ENCODE measurements around the gene ZMYND8. TPM values are rescaled to one million over a fixed set of nuclear protein-coding genes. Genes with fewer than 3 reads are reported as not detected.
"Not testable (repeated sequence)": the region's sequence is repeated elsewhere in the genome, so short reads cannot be mapped to it uniquely, and the experiment has no call there.

ZMYND8 gene
- total and polyA plus RNA-seq, 2 of the 8 experiments (the other 6 are each of a cell fraction or from before 2014, with no cell fraction given) = 50.5 to 163 TPM

GRCh38 chr20:47205577-47206123 is 150.8 kb downstream of the ZMYND8 start (continued):
- TF ChIP-seq SUZ12 (IDR thresholded peaks at IDR 0.05; ENCODE audit: low read length) (no peak), SP2 (IDR thresholded peaks at IDR 0.05; ENCODE audit: low read length) (no peak), RFX5 (IDR thresholded peaks at IDR 0.05; ENCODE audit: borderline replicate concordance, low read depth, low read length) (no peak)

- H3K4me2 ChIP-seq (ENCODE audit: insufficient read depth in 1 of 2, low read depth in 2 of 2, low read length in 2 of 2); H3K79me1 ChIP-seq (ENCODE audit: low read depth, low read length); H2BK12ac ChIP-seq (ENCODE audit: low read depth, low read length); H2AFZ ChIP-seq (ENCODE audit: low read length); H3K27me3 ChIP-seq (replicated peaks in 1 of 4; ENCODE audit: control insufficient read depth in 3 of 4, extremely low read depth in 1 of 4, insufficient read depth in 3 of 4, low read length in 3 of 4); H4K5ac ChIP-seq (ENCODE audit: insufficient read length, low read depth, low read length); H4K91ac ChIP-seq (replicated peaks; ENCODE audit: insufficient read length, low read length); H3K18ac ChIP-seq (ENCODE audit: extremely low read depth, low read length); H3K23me2 ChIP-seq (ENCODE audit: low read depth, low read length); H2BK15ac ChIP-seq (ENCODE audit: low read length); H3K9ac ChIP-seq (replicated peaks in 1 of 4; ENCODE audit: extremely low read depth in 1 of 4, low read depth in 3 of 4, low read length in 3 of 4); H2AK5ac ChIP-seq (ENCODE audit: low read depth, low read length); H3K27ac ChIP-seq (ENCODE audit: low read depth, low read length); H3K4ac ChIP-seq (replicated peaks; ENCODE audit: insufficient read length, low read depth, low read length); H2BK20ac ChIP-seq (ENCODE audit: low read length); H4K20me1 ChIP-seq (replicated peaks in 1 of 2; ENCODE audit: control insufficient read depth in 1 of 2, insufficient read depth in 2 of 2, low read length in 2 of 2); H2BK120ac ChIP-seq (replicated peaks; ENCODE audit: low read depth, low read length); H3K9me3 ChIP-seq (ENCODE audit: insufficient read depth in 2 of 2, low read depth in 1 of 2, low read length in 1 of 2); H3K56ac ChIP-seq (replicated peaks; ENCODE audit: insufficient read length, low read depth, low read length); H2BK5ac ChIP-seq (ENCODE audit: low read depth, low read length); H3K4me3 ChIP-seq (ENCODE audit: extremely low read depth in 1 of 4, insufficient read depth in 2 of 4, low read depth in 3 of 4, low read length in 4 of 4); H3K79me2 ChIP-seq (ENCODE audit: control insufficient read depth in 1 of 2, insufficient read depth in 2 of 2, low read length in 2 of 2); H3K14ac ChIP-seq (ENCODE audit: insufficient read length); FAIRE-seq; H4K8ac ChIP-seq (ENCODE audit: extremely low read depth, insufficient read depth, low read length); DNase-seq (ENCODE audit: low read depth in 1 of 2, low spot score in 2 of 2); H3K23ac ChIP-seq (ENCODE audit: insufficient read length): not testable (repeated sequence)
- POLR2A ChIA-PET (ENCODE audit: partially characterized antibody) = interaction anchor here (0.6 to 1.3 kb wide), 3 partner anchors 8 to 10 kb away, joined by 3 to 6 read pairs (median 3); no protein-coding TSS in a partner anchor
- CTCF ChIA-PET (ENCODE audit: partially characterized antibody) = interaction anchor here (1.0 to 3.1 kb wide), 12 partner anchors 8 to 459 kb away, joined by 3 to 20 read pairs (median 5); no protein-coding TSS in a partner anchor
- 96% methylated on average over 11 of the region's 11 CpGs; no CpG with 5 or more reads in 1 of the 2 experiments for WGBS, 2 experiments (ENCODE audit: extremely low coverage in 1 of 2, insufficient coverage in 1 of 2, insufficient read length in 1 of 2, insufficient replicate concordance in 2 of 2, low coverage in 1 of 2, low lambda C conversion rate in 2 of 2, missing lambda C conversion rate in 1 of 2)
- H3K4me1 ChIP-seq (replicated peaks in 1 of 4; ENCODE audit: control insufficient read depth in 3 of 4, insufficient read depth in 4 of 4, low read length in 3 of 4) = peaks cover 0 to 17% (median 6%) of the 10 kb centered on the region in 4 experiments; a peak in 6 of 7 replicates
- peaks cover 1 to 15% (median 7%) of the 10 kb centered on the region in 4 experiments; a peak in 6 of 8 replicates for H3K36me3 ChIP-seq (ENCODE audit: control insufficient read depth in 2 of 4, insufficient read depth in 4 of 4, low read length in 3 of 4)
Measured at GRCh38 chr20:47204850-47205122, 151.7 kb downstream of the ZMYND8 start.

Measured in H1 (cell line).